GM04503 (cell line): ENCODE data around the gene DYNLRB2.

Experiments
- DNase-seq: peaks from one replicate; pipeline ENCODE4 v3.0.0-alpha.2; 2012; ENCODE audit warnings: low read depth

The DYNLRB2 gene

GRCh38 chr16:80599466-80599865 is 58.7 kb downstream of the DYNLRB2 start:
- DNase-seq, result peak; percentile 39
